Measurements from ENCODE around the gene NDUFB10. TPM values are rescaled to one million over a fixed set of nuclear protein-coding genes. Genes with fewer than 3 reads are reported as not detected.

The NDUFB10 gene
- total and polyA plus RNA-seq, 10 of the 15 experiments (the other 5 are each of a cell fraction or from before 2014, with no cell fraction given) = 52.2 to 319 (median 130) TPM

GRCh38 chr16:1992704-1993317, 33.5 kb downstream of the NDUFB10 start:
- BruUV-seq (replicated peaks) = no TSS peak

More at GRCh38 chr16:1992704-1993317, 33.5 kb downstream of the NDUFB10 start:
- intact Hi-C loops (cut with micrococcal nuclease; ENCODE audit: unreplicated experiment) = no loop called here
- Histone ChIP-seq H3K27me3 (replicated peaks in 1 of 2; ENCODE audit: control insufficient read depth in 2 of 2, insufficient read depth in 2 of 2, low read length in 1 of 2) (no peaks in the 10 kb centered on the region), H2AFZ (ENCODE audit: control insufficient read depth, low read depth, low read length) (peak overlapping the region; percentile 53), H3K9me3 (replicated peaks; ENCODE audit: control insufficient read depth, insufficient read depth, low read length) (peaks cover 1% of the 10 kb centered on the region; the same call in 1 of the 3 replicates), H3K9ac (ENCODE audit: control insufficient read depth, insufficient read depth, low read length) (no peak overlapping the region), H3K27ac (ENCODE audit: control insufficient read depth, insufficient read depth) (no peak overlapping the region), H3K36me3 (ENCODE audit: control insufficient read depth in 2 of 2, insufficient read depth in 2 of 2, low read length in 1 of 2) (peaks cover 1 to 3% of the 10 kb centered on the region in 2 experiments; a peak in 3 of 4 replicates), H3K4me3 (no peak overlapping the region), H3K4me2 (ENCODE audit: control insufficient read depth, insufficient read depth) (0 out of 2 replicates have a peak overlapping the region, but pooled peaks have one; percentile 0), H3K4me1 (ENCODE audit: control insufficient read depth, insufficient read depth, low read length) (peaks cover 26% of the 10 kb centered on the region), H3K79me2 (ENCODE audit: control insufficient read depth, insufficient read depth, low read length) (no peaks in the 10 kb centered on the region), H4K20me1 (ENCODE audit: control insufficient read depth, insufficient read depth) (no peaks in the 10 kb centered on the region)
- ChIA-PET SMC1A (ENCODE audit: uncharacterized antibody, unreplicated experiment) (no interaction called here), CTCF (interaction anchor here (6.5 kb wide), 1 partner anchor 11 kb away, joined by 54 read pairs; no protein-coding TSS in a partner anchor), POLR2A (interaction anchor here (1.4 to 3.3 kb wide), 5 partner anchors 11 to 148 kb away, joined by 3 to 14 read pairs (median 13); partner anchors contain the start of genes RPS2 and TBL3), RAD21 (ENCODE audit: unreplicated experiment) (interaction anchor here (0.9 kb wide), 1 partner anchor 11 kb away, joined by 4 read pairs; no protein-coding TSS in a partner anchor)
- in situ Hi-C loops (cut with MboI) = no loop called here
- FAIRE-seq (no peak), DNase-seq (ENCODE audit: low read depth, low spot score) (no peak), ATAC-seq (no peak)
- 98% methylated on average over 37 of the region's 50 CpGs for WGBS (ENCODE audit: insufficient coverage, insufficient replicate concordance, low lambda C conversion rate, missing lambda C conversion rate)
- TF ChIP-seq GATAD2B (conservative IDR thresholded peaks at IDR 0.05; ENCODE audit: low read depth) (peak; percentile 2; the same call in 1 of the 2 replicates), NFYB (IDR thresholded peaks at IDR 0.05; ENCODE audit: insufficient read depth, low read depth, low read length) (no peak), BMI1 (IDR thresholded peaks at IDR 0.05; ENCODE audit: borderline replicate concordance) (no peak), YY1 (IDR thresholded peaks at IDR 0.05; ENCODE audit: low read depth, low read length) (0 out of 2 replicates have a peak, but pooled peaks have one; percentile 4), CEBPB (IDR thresholded peaks at IDR 0.05; ENCODE audit: borderline replicate concordance in 1 of 2, low read depth in 2 of 2, low read length in 2 of 2) (no peak), PML (IDR thresholded peaks at IDR 0.05; ENCODE audit: low read length) (no peak), DPF2 (IDR thresholded peaks at IDR 0.05) (0 out of 2 replicates have a peak, but pooled peaks have one; percentile 4), NR2F1 (conservative IDR thresholded peaks at IDR 0.05) (0 out of 2 replicates have a peak, but pooled peaks have one; percentile 39)
- TF ChIP-seq, protein P1, sequence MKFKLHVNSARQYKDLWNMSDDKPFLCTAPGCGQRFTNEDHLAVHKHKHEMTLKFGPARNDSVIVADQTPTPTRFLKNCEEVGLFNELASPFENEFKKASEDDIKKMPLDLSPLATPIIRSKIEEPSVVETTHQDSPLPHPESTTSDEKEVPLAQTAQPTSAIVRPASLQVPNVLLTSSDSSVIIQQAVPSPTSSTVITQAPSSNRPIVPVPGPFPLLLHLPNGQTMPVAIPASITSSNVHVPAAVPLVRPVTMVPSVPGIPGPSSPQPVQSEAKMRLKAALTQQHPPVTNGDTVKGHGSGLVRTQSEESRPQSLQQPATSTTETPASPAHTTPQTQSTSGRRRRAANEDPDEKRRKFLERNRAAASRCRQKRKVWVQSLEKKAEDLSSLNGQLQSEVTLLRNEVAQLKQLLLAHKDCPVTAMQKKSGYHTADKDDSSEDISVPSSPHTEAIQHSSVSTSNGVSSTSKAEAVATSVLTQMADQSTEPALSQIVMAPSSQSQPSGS (IDR thresholded peaks at IDR 0.05; ENCODE audit: low read length) = no peak

Measured in GM12878 (cell line).